ENCODE data around the gene GRIN1.

DNA sequence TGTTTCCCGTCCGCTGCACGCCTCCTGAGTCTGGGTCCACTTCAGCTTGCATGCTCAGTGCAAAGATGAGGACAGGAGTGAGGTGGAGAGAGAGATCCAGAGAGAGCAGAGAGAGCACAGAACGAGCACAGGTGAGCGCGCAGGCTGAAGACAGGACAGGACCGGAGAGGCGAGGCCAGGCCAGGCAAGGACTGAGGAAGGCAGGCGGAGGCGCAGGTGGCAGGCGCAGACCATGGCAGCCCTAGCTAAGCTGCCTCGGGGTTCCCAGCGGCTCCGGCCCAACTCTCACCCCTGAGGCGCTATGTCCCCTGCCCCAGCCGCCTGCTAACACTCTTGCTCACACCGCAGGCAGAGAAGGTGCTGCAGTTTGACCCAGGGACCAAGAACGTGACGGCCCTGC, 9.7 kb downstream of the GRIN1 start:
- TF ChIP-seq POLR2AphosphoS5 (IDR thresholded peaks at IDR 0.05) (no peak), POLR2A (IDR thresholded peaks at IDR 0.05; ENCODE audit: low read depth) (no peak)
- TF ChIP-seq, protein P1, sequence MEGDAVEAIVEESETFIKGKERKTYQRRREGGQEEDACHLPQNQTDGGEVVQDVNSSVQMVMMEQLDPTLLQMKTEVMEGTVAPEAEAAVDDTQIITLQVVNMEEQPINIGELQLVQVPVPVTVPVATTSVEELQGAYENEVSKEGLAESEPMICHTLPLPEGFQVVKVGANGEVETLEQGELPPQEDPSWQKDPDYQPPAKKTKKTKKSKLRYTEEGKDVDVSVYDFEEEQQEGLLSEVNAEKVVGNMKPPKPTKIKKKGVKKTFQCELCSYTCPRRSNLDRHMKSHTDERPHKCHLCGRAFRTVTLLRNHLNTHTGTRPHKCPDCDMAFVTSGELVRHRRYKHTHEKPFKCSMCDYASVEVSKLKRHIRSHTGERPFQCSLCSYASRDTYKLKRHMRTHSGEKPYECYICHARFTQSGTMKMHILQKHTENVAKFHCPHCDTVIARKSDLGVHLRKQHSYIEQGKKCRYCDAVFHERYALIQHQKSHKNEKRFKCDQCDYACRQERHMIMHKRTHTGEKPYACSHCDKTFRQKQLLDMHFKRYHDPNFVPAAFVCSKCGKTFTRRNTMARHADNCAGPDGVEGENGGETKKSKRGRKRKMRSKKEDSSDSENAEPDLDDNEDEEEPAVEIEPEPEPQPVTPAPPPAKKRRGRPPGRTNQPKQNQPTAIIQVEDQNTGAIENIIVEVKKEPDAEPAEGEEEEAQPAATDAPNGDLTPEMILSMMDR (IDR thresholded peaks at IDR 0.05) = no peak

All from esophagus muscularis mucosa (tissue), 3 donors.